ENCODE measurements around the gene HRAS. TPM values are rescaled to one million over a fixed set of nuclear protein-coding genes. Genes with fewer than 3 reads are reported as not detected.

Gene HRAS
- total and polyA plus RNA-seq, 2 of the 13 experiments (the other 11 are each of a cell fraction or from before 2014, with no cell fraction given): 32.9 to 50.0 TPM

DNA sequence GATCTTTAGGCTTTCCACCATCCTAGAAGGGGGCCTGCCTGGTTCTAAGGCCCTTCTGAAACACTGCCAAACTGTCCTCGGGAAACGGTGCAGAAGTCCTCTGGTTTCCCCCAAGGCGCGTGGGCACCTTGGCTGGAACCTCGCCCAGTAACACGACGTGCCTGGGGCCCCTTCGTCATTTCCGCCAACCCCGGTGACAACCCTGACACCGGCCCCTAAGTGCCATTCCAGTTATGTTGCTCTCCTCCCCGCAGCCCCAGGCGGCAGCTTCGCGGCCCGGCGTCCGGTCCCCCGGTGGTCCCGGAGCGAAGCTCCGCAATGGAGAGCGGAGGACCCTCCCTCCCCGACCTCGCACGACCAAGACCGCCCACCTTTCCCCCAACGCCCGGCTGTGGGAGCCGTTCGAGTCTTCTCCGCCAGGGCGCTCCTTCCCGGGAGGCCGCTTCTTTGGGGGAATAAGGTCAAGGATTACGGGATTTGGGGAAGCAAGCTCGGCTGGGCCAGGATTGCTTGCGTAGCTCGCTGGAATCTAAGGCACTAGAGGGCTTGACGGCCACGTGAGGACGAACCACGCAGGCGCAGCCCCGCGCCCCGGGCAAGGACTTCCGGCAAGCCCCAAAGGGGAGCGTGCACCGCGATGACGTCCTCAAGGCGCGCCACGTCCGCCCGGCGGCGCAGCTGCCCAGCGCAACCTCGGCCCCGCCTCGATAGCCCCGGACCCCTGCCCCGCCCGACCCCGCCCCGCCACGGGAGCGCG is 29.0 kb downstream of the HRAS start (continued):
- TF ChIP-seq, protein P1, sequence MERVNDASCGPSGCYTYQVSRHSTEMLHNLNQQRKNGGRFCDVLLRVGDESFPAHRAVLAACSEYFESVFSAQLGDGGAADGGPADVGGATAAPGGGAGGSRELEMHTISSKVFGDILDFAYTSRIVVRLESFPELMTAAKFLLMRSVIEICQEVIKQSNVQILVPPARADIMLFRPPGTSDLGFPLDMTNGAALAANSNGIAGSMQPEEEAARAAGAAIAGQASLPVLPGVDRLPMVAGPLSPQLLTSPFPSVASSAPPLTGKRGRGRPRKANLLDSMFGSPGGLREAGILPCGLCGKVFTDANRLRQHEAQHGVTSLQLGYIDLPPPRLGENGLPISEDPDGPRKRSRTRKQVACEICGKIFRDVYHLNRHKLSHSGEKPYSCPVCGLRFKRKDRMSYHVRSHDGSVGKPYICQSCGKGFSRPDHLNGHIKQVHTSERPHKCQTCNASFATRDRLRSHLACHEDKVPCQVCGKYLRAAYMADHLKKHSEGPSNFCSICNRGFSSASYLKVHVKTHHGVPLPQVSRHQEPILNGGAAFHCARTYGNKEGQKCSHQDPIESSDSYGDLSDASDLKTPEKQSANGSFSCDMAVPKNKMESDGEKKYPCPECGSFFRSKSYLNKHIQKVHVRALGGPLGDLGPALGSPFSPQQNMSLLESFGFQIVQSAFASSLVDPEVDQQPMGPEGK (CRISPR knock-in tag; IDR thresholded peaks at IDR 0.05): peak; percentile 39
- TF ChIP-seq ZNF614 (CRISPR knock-in tag; IDR thresholded peaks at IDR 0.05; ENCODE audit: borderline replicate concordance) (no peak), ARNT (IDR thresholded peaks at IDR 0.05) (no peak), MTA1 (CRISPR knock-in tag; IDR thresholded peaks at IDR 0.05; ENCODE audit: borderline replicate concordance) (peak; percentile 52; the same call in 1 of the 2 replicates), ZNF318 (CRISPR knock-in tag; IDR thresholded peaks at IDR 0.05) (no peak; the same call in 1 of the 2 replicates), BRCA1 (CRISPR knock-in tag; IDR thresholded peaks at IDR 0.05) (peak; percentile 42; the same call in 1 of the 2 replicates), NCOR1 (IDR thresholded peaks at IDR 0.05; ENCODE audit: borderline replicate concordance, low read length) (no peak), TFAP4 (IDR thresholded peaks at IDR 0.05; ENCODE audit: borderline replicate concordance, low read depth) (peak; percentile 11; the same call in 1 of the 2 replicates), ZNF234 (CRISPR knock-in tag; conservative IDR thresholded peaks at IDR 0.05) (no peak), ETV5 (CRISPR knock-in tag; IDR thresholded peaks at IDR 0.05; ENCODE audit: borderline replicate concordance) (peak; percentile 41; the same call in 1 of the 2 replicates), ZZZ3 (CRISPR knock-in tag; IDR thresholded peaks at IDR 0.05; ENCODE audit: borderline replicate concordance) (no peak), HNF1B (CRISPR knock-in tag; IDR thresholded peaks at IDR 0.05) (peak; percentile 28; the same call in 1 of the 2 replicates)
- TF ChIP-seq, protein P2, sequence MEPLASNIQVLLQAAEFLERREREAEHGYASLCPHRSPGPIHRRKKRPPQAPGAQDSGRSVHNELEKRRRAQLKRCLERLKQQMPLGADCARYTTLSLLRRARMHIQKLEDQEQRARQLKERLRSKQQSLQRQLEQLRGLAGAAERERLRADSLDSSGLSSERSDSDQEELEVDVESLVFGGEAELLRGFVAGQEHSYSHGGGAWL (CRISPR knock-in tag; IDR thresholded peaks at IDR 0.05): peak; percentile 60
